GM21529 (cell line): ENCODE measurements around the gene AJM1.
"Not testable (repeated sequence)": the region's sequence is repeated elsewhere in the genome, so short reads cannot be mapped to it uniquely, and the experiment has no call there.

Experiments
- ATAC-seq: cut with Tn5 transposase; IDR thresholded peaks from one replicate; pipeline ENCODE4 v1.9.1; 2021; ENCODE audit not compliant: unreplicated experiment

The AJM1 gene

GRCh38 chr9:136842380-136842948 is at the start of gene AJM1:
Gene AJM1, plus strand, starts transcription at chr9:136842478. Its CDS starts 1,937 bp downstream, at chr9:136844415.
- ATAC-seq, result peak; percentile 71

GRCh38 chr9:136793086-136793946 is 49.0 kb upstream of the AJM1 start:
- no peak for ATAC-seq

GRCh38 chr9:136794281-136794999 is 47.8 kb upstream of the AJM1 start:
- ATAC-seq, result no peak

- no peak for ATAC-seq
Measured at GRCh38 chr9:136795000-136795348, 47.3 kb upstream of the AJM1 start.

GRCh38 chr9:136796238-136796774 is 46.0 kb upstream of the AJM1 start, which contains the start of gene CCDC183:
Gene CCDC183, plus strand, starts transcription at chr9:136796338. Its CDS starts 60 bp downstream, at chr9:136796398.
- no peak for ATAC-seq

- ATAC-seq, result not testable (repeated sequence)
Measured at GRCh38 chr9:136796775-136797347, 45.4 kb upstream of the AJM1 start.

GRCh38 chr9:136798708-136799078 is 43.6 kb upstream of the AJM1 start:
- no peak for ATAC-seq

- ATAC-seq, result no peak
Measured at GRCh38 chr9:136799079-136799853, 43.0 kb upstream of the AJM1 start.

GRCh38 chr9:136799854-136800657 is 42.2 kb upstream of the AJM1 start:
- ATAC-seq, result peak; percentile 49

- ATAC-seq, result no peak
Measured at GRCh38 chr9:136802321-136802720, 40.0 kb upstream of the AJM1 start.

GRCh38 chr9:136803009-136803550 is 39.2 kb upstream of the AJM1 start:
- not testable (repeated sequence) for ATAC-seq

- ATAC-seq, result no peak
Measured at GRCh38 chr9:136803551-136804508, 38.4 kb upstream of the AJM1 start.

GRCh38 chr9:136804509-136805206 is 37.6 kb upstream of the AJM1 start:
- no peak for ATAC-seq

GRCh38 chr9:136805207-136805740 is 37.0 kb upstream of the AJM1 start:
- ATAC-seq, result no peak

- ATAC-seq, result no peak
Measured at GRCh38 chr9:136806067-136806466, 36.2 kb upstream of the AJM1 start.

- no peak for ATAC-seq
Measured at GRCh38 chr9:136806631-136807201, 35.6 kb upstream of the AJM1 start.
